Astrocyte (in vitro differentiated cells and primary cell): ENCODE results near the gene ULK3. TPM values are rescaled to one million over a fixed set of nuclear protein-coding genes. Genes with fewer than 3 reads are reported as not detected.

Experiments used
- DNase-seq: peaks from one replicate; pipeline ENCODE4 v3.0.0-alpha.2; 2010; ENCODE audit warnings: low read depth
- FAIRE-seq: peaks from 2 replicates; lab custom pipeline; 2011; peaks lifted over from hg19 to GRCh38; lab: Jason Lieb, UNC
- H2AFZ ChIP-seq: 2 replicates; pipeline ENCODE4 v1.6.0; 2012; ENCODE audit warnings: low read depth, low read length, inconsistent platforms
- H3K27ac ChIP-seq: 2 replicates; pipeline ENCODE4 v1.5.1; 2011; ENCODE audit warnings: low read depth, low read length, inconsistent platforms
- H3K27me3 ChIP-seq: 2 replicates; pipeline ENCODE4 v1.6.0; 2011; ENCODE audit warnings: low read length, inconsistent platforms; ENCODE audit not compliant: insufficient read depth
- H3K36me3 ChIP-seq: 2 replicates; pipeline ENCODE4 v1.5.1; 2011; ENCODE audit warnings: low read length, inconsistent platforms; ENCODE audit not compliant: insufficient read depth
- H3K4me1 ChIP-seq: 2 replicates; pipeline ENCODE4 v1.5.1; 2011; ENCODE audit warnings: low read length, inconsistent platforms; ENCODE audit not compliant: insufficient read depth
- H3K4me2 ChIP-seq: 2 replicates; pipeline ENCODE4 v1.6.0; 2012; ENCODE audit warnings: low read length, inconsistent platforms
- H3K4me3 ChIP-seq: 2 replicates; pipeline ENCODE4 v1.5.1; 2011; ENCODE audit warnings: low read depth, mild to moderate bottlenecking, low read length, inconsistent platforms; ENCODE audit not compliant: insufficient read depth
- H3K79me2 ChIP-seq: 2 replicates; pipeline ENCODE4 v1.6.0; 2012; ENCODE audit warnings: mild to moderate bottlenecking, low read length, inconsistent platforms; ENCODE audit not compliant: insufficient read depth
- H3K9ac ChIP-seq: 2 replicates; pipeline ENCODE4 v1.6.0; 2012; ENCODE audit warnings: mild to moderate bottlenecking, low read length, inconsistent platforms
- H3K9me3 ChIP-seq: 2 replicates; pipeline ENCODE4 v1.5.1; 2012; ENCODE audit warnings: low read depth, mild to moderate bottlenecking, low read length, inconsistent platforms; ENCODE audit not compliant: insufficient read depth
- H4K20me1 ChIP-seq: 2 replicates; pipeline ENCODE4 v1.6.0; 2012; ENCODE audit warnings: low read length, inconsistent platforms; ENCODE audit not compliant: insufficient read depth
- H3K27ac Mint-ChIP-seq: one replicate; pipeline ENCODE4 v1.8.0; 2021; ENCODE audit warnings: mild to moderate bottlenecking, mixed read lengths; ENCODE audit not compliant: unreplicated experiment
- H3K27me3 Mint-ChIP-seq: one replicate; pipeline ENCODE4 v1.8.0; 2021; ENCODE audit warnings: low read depth, mixed read lengths; ENCODE audit not compliant: unreplicated experiment
- H3K36me3 Mint-ChIP-seq: one replicate; pipeline ENCODE4 v1.8.0; 2021; ENCODE audit warnings: low read depth, mixed read lengths; ENCODE audit not compliant: unreplicated experiment
- H3K4me1 Mint-ChIP-seq: one replicate; pipeline ENCODE4 v1.8.0; 2021; ENCODE audit warnings: low read depth, mixed read lengths; ENCODE audit not compliant: unreplicated experiment
- H3K4me3 Mint-ChIP-seq: one replicate; pipeline ENCODE4 v1.8.0; 2021; ENCODE audit warnings: mild to moderate bottlenecking, moderate library complexity, mixed read lengths; ENCODE audit not compliant: unreplicated experiment
- H3K9me3 Mint-ChIP-seq: one replicate; pipeline ENCODE4 v1.8.0; 2021; ENCODE audit warnings: mild to moderate bottlenecking, mixed read lengths; ENCODE audit not compliant: unreplicated experiment
- EZH2 ChIP-seq: IDR thresholded peaks from 2 replicates; pipeline ENCODE4 v1.6.1; 2012; ENCODE audit warnings: mild to moderate bottlenecking, low read length, inconsistent platforms; ENCODE audit not compliant: insufficient read depth
- total RNA-seq: library from RNA; stranded (reverse); gene quantifications from 2 replicates; pipeline ENCODE4 v1.2.1, GENCODE V29; 2021
- TF ChIP-seq, protein P1 (sequence below): IDR thresholded peaks from 2 replicates; pipeline ENCODE4 v1.5.1; 2011; ENCODE audit warnings: low read depth, mild to moderate bottlenecking, inconsistent platforms, low read length, moderate library complexity; ENCODE audit not compliant: insufficient read depth

Gene ULK3
- total RNA-seq, 1 donor from 2014 or later = 15.6 TPM

DNA sequence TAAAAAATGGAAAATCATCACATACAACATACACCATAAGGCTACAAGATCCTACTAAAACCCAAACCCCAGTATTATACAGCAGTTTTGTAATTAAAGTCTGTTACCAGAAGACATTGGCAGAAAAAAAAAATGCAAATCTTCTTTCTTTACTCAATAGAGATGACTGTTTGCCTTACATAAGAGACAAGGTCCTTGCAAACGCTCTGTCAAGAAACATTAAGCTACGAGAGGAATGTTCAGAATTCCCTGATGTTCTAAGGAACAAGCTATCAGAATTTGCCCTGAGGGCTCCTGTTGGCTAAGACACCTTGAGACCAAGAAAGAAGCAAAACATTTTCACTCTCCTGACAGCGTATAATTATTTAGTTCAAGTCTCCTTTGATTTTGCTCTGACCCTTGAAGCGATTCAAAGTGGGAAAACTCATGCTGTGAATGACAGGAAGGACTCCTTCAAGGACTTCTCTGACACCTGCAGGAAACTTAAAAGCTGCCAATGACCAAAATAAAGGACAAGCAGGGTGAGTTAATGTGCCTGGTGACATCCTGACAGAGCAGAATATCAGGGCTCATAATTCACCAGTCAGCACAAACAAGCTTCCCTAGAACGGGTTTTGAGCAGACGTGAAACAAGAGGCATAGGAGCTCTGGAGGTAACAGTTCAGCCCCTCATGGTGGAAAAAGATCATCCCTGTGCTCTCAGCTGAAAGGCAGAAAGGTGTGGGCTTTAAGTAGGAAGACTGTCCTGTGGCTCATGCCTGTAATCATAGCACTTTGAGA is 27.7 kb upstream of the ULK3 start:
- no peaks in the 10 kb centered on the region for H3K36me3 ChIP-seq
- TF ChIP-seq, protein P1, sequence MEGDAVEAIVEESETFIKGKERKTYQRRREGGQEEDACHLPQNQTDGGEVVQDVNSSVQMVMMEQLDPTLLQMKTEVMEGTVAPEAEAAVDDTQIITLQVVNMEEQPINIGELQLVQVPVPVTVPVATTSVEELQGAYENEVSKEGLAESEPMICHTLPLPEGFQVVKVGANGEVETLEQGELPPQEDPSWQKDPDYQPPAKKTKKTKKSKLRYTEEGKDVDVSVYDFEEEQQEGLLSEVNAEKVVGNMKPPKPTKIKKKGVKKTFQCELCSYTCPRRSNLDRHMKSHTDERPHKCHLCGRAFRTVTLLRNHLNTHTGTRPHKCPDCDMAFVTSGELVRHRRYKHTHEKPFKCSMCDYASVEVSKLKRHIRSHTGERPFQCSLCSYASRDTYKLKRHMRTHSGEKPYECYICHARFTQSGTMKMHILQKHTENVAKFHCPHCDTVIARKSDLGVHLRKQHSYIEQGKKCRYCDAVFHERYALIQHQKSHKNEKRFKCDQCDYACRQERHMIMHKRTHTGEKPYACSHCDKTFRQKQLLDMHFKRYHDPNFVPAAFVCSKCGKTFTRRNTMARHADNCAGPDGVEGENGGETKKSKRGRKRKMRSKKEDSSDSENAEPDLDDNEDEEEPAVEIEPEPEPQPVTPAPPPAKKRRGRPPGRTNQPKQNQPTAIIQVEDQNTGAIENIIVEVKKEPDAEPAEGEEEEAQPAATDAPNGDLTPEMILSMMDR = no peak
- TF ChIP-seq EZH2 = no peak
- no peaks in the 10 kb centered on the region for H3K27me3 ChIP-seq
- H3K4me3 ChIP-seq = no peak overlapping the region
- no peak overlapping the region for H3K27ac ChIP-seq
- Mint-ChIP-seq H3K27me3 (no peaks in the 10 kb centered on the region), H3K27ac (no peak overlapping the region), H3K4me3 (peak overlapping the region; percentile 41), H3K9me3 (peaks cover 4% of the 10 kb centered on the region), H3K4me1 (peaks cover 37% of the 10 kb centered on the region), H3K36me3 (peaks cover 11% of the 10 kb centered on the region)
- no peaks in the 10 kb centered on the region for H3K9me3 ChIP-seq
- DNase-seq = no peak
- H3K4me1 ChIP-seq = peaks cover 15% of the 10 kb centered on the region
- H2AFZ ChIP-seq = no peak overlapping the region
- peak overlapping the region; percentile 4 for H3K4me2 ChIP-seq
- no peak for FAIRE-seq
- no peak overlapping the region for H3K9ac ChIP-seq
- peaks cover 67% of the 10 kb centered on the region for H3K79me2 ChIP-seq
- H4K20me1 ChIP-seq = peaks cover 68% of the 10 kb centered on the region

DNA sequence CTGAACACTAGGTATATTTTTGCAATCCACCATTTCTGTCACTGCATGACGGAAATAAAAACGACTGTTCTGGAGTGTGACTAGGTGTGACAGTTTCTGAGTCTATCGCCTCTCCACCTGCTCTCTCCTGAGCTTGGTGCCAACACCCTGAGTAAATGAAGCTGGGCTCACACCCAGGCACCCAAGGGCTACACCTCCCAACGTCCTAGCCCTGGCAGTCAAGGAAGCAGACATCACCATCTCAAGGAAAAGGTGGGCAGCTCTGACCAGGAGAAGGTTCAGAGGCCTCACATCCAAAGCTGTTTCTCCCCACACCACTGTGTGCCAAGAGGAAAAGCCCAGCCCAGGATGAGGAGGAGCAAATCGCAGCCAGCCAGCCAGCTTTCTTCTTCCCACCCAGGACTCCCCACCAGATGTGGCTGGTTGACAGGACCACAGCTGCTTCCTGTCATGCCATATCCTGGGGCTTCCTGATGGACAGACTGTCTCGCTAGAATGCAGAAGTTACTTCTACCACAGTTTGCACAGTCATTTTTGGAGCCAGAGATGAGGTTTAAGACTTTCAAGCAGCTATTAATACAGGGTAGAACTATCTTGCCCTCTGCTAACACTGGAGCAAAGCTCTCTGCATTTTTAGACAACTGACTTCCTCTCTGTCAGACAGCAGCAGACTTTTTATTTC is 26.9 kb upstream of the ULK3 start:
- no peak overlapping the region for H3K4me2 ChIP-seq
- H3K4me1 ChIP-seq = peaks cover 15% of the 10 kb centered on the region
- no peak for DNase-seq
- H2AFZ ChIP-seq = no peak overlapping the region
- H3K36me3 ChIP-seq = no peaks in the 10 kb centered on the region
- H3K27me3 Mint-ChIP-seq = no peaks in the 10 kb centered on the region
- H3K36me3 Mint-ChIP-seq = peaks cover 13% of the 10 kb centered on the region
- no peak overlapping the region for H3K4me3 ChIP-seq
- peaks cover 40% of the 10 kb centered on the region for H3K4me1 Mint-ChIP-seq
- peaks cover 73% of the 10 kb centered on the region for H4K20me1 ChIP-seq
- FAIRE-seq = no peak
- peaks cover 72% of the 10 kb centered on the region for H3K79me2 ChIP-seq
- H3K9me3 Mint-ChIP-seq = peaks cover 4% of the 10 kb centered on the region
- peak overlapping the region; percentile 62 for H3K4me3 Mint-ChIP-seq
- no peak overlapping the region for H3K27ac Mint-ChIP-seq
- no peaks in the 10 kb centered on the region for H3K9me3 ChIP-seq
- H3K9ac ChIP-seq = no peak overlapping the region
- TF ChIP-seq EZH2 = no peak
- TF ChIP-seq, protein P1 = no peak
- H3K27me3 ChIP-seq = no peaks in the 10 kb centered on the region
- H3K27ac ChIP-seq = no peak overlapping the region
